IMR-90 (cell line): ENCODE data around the gene MAP2K5. TPM values are rescaled to one million over a fixed set of nuclear protein-coding genes. Genes with fewer than 3 reads are reported as not detected.

ENCODE experiments used
- ATAC-seq: fragments of 200-7000 bp; cut with Tn5 transposase; 2 replicates; pipeline ENCODE4 v1.9.1; 2020; ENCODE audit warnings: low read depth, mild to moderate bottlenecking, moderate library complexity
- BruUV-seq: library from RNA; stranded (reverse); fragments of 400-500 nt; replicated peaks from 2 replicates; lab custom pipeline; 2021; lab: Mats Ljungman, UMichigan
- CTCF ChIA-PET: fragments of 300-600 bp; formaldehyde crosslinking; extraction: SDS; loops from one replicate; lab custom pipeline; 2021; ENCODE audit warnings: antibody characterized with exemption; lab: Yijun Ruan, JAX
- POLR2A ChIA-PET: fragments of 300-600 bp; sonication (Branson Sonifier 250); formaldehyde crosslinking; loops from one replicate; lab custom pipeline; 2022; ENCODE audit warnings: antibody characterized with exemption; ENCODE audit not compliant: unreplicated experiment; lab: Charles Lee
- DNase-seq: peaks from one replicate; pipeline ENCODE4 v3.0.0; 2013
- H2AFZ ChIP-seq: replicated peaks from 2 replicates; pipeline ENCODE3; 2013; ENCODE audit warnings: low read length, mild to moderate bottlenecking; ENCODE audit not compliant: poor library complexity
- H2AK5ac ChIP-seq: 2 replicates; pipeline ENCODE4 v1.6.1; 2013; ENCODE audit warnings: low read depth, low read length, inconsistent platforms
- H2AK9ac ChIP-seq: replicated peaks from 2 replicates; pipeline ENCODE3; 2013; ENCODE audit warnings: mild to moderate bottlenecking, low read depth, low read length, moderate library complexity; ENCODE audit not compliant: poor library complexity
- H2BK120ac ChIP-seq: 2 replicates; pipeline ENCODE4 v1.6.1; 2013; ENCODE audit warnings: low read depth, low read length, inconsistent platforms
- H2BK15ac ChIP-seq: 3 replicates; pipeline ENCODE4 v1.6.1; 2013; ENCODE audit warnings: low read depth, low read length, inconsistent platforms
- H2BK20ac ChIP-seq: 2 replicates; pipeline ENCODE4 v1.6.1; 2013; ENCODE audit warnings: low read depth, mild to moderate bottlenecking, inconsistent platforms, low read length, moderate library complexity
- H2BK5ac ChIP-seq: 2 replicates; pipeline ENCODE4 v1.6.1; 2013; ENCODE audit warnings: mild to moderate bottlenecking, low read depth, low read length, inconsistent platforms; ENCODE audit not compliant: poor library complexity, severe bottlenecking
- H3K14ac ChIP-seq: replicated peaks from 2 replicates; pipeline ENCODE4 v1.6.1; 2013; ENCODE audit warnings: low read depth, low read length, inconsistent platforms
- H3K18ac ChIP-seq: 2 replicates; pipeline ENCODE4 v1.6.1; 2013; ENCODE audit warnings: low read depth, low read length, control low read depth
- H3K23ac ChIP-seq: 2 replicates; pipeline ENCODE4 v1.6.1; 2013; ENCODE audit warnings: low read depth, low read length, inconsistent platforms
- H3K27ac ChIP-seq: 2 replicates; pipeline ENCODE4 v1.5.1; 2013; ENCODE audit warnings: mild to moderate bottlenecking, control low read depth, low read length; ENCODE audit not compliant: insufficient read depth
- H3K27me3 ChIP-seq: 2 replicates; pipeline ENCODE4 v1.6.1; 2013; ENCODE audit warnings: low read length; ENCODE audit not compliant: control insufficient read depth, insufficient read depth
- H3K36me3 ChIP-seq: 2 replicates; pipeline ENCODE4 v1.6.1; 2013; ENCODE audit warnings: low read length, mixed read lengths; ENCODE audit not compliant: control insufficient read depth, insufficient read depth
- H3K4ac ChIP-seq: 2 replicates; pipeline ENCODE4 v1.6.1; 2013; ENCODE audit warnings: low read depth, low read length, inconsistent platforms
- H3K4me1 ChIP-seq: 2 replicates; pipeline ENCODE4 v1.6.1; 2013; ENCODE audit warnings: low read length, mixed read lengths; ENCODE audit not compliant: control insufficient read depth, insufficient read depth
- H3K4me2 ChIP-seq: 2 replicates; pipeline ENCODE4 v1.6.1; 2013; ENCODE audit warnings: low read depth, mild to moderate bottlenecking, control low read depth, low read length, moderate library complexity
- H3K4me3 ChIP-seq: 2 replicates; pipeline ENCODE4 v1.5.1; 2013; ENCODE audit warnings: low read depth, mild to moderate bottlenecking, control low read depth, low read length, moderate library complexity; ENCODE audit not compliant: insufficient read depth
- H3K56ac ChIP-seq: 2 replicates; pipeline ENCODE4 v1.6.1; 2013; ENCODE audit warnings: low read length, inconsistent platforms; ENCODE audit not compliant: insufficient read depth; ENCODE audit errors: extremely low read depth
- H3K79me1 ChIP-seq, 2 experiments: 2 replicates each; pipeline ENCODE4 v1.6.1; 2013; ENCODE audit warnings: low read length in 2 of 2, inconsistent platforms in 1 of 2, low read depth in 1 of 2
- H3K9ac ChIP-seq: 2 replicates; pipeline ENCODE4 v1.6.1; 2013; ENCODE audit warnings: low read depth, low read length, control low read depth
- H3K9me1 ChIP-seq: 2 replicates; pipeline ENCODE4 v1.6.1; 2013; ENCODE audit warnings: low read length, inconsistent platforms; ENCODE audit not compliant: insufficient read depth
- H3K9me3 ChIP-seq: 2 replicates; pipeline ENCODE4 v1.6.1; 2013; ENCODE audit warnings: low read length; ENCODE audit not compliant: control insufficient read depth, insufficient read depth
- H4K20me1 ChIP-seq: 2 replicates; pipeline ENCODE4 v1.6.1; 2013; ENCODE audit warnings: low read length, inconsistent platforms; ENCODE audit not compliant: insufficient read depth
- H4K5ac ChIP-seq: 2 replicates; pipeline ENCODE4 v1.6.1; 2013; ENCODE audit warnings: mild to moderate bottlenecking, low read depth, low read length, control low read depth
- H4K8ac ChIP-seq, 2 experiments: 2 replicates each; pipeline ENCODE4 v1.6.1; 2013; ENCODE audit warnings: low read depth in 2 of 2, low read length in 2 of 2, control low read depth in 1 of 2, inconsistent platforms in 1 of 2
- H4K91ac ChIP-seq: 2 replicates; pipeline ENCODE4 v1.6.1; 2013; ENCODE audit warnings: low read depth, low read length, inconsistent platforms; ENCODE audit not compliant: insufficient read depth
- BHLHE40 ChIP-seq: fragments of 150-350 bp; IDR thresholded peaks from 2 replicates; pipeline ENCODE4 v1.6.1; 2016; ENCODE audit warnings: mild to moderate bottlenecking, low read depth, low read length
- CHD1 ChIP-seq: IDR thresholded peaks from 2 replicates; pipeline ENCODE4 v1.6.1; 2012; ENCODE audit warnings: low read depth, low read length, improper control_type of control experiment
- FOS ChIP-seq: fragments of 150-350 bp; IDR thresholded peaks from 2 replicates; pipeline ENCODE4 v1.6.1; 2016; ENCODE audit warnings: low read depth, low read length
- MAFK ChIP-seq: IDR thresholded peaks from 2 replicates; pipeline ENCODE4 v1.6.1; 2012; ENCODE audit warnings: low read depth, low read length, improper control_type of control experiment
- MXI1 ChIP-seq: IDR thresholded peaks from 2 replicates; pipeline ENCODE4 v1.6.1; 2012; ENCODE audit warnings: low read depth, mild to moderate bottlenecking, low read length, moderate library complexity, borderline replicate concordance
- NFE2L2 ChIP-seq: fragments of 150-350 bp; IDR thresholded peaks from 2 replicates; pipeline ENCODE4 v1.6.1; 2016; ENCODE audit warnings: low read depth, mild to moderate bottlenecking, low read length
- POLR2A ChIP-seq: IDR thresholded peaks from 2 replicates; pipeline ENCODE4 v1.6.1; 2012; ENCODE audit warnings: mild to moderate bottlenecking, low read depth, low read length
- RAD21 ChIP-seq: IDR thresholded peaks from 2 replicates; pipeline ENCODE4 v1.6.1; 2012; ENCODE audit warnings: low read length, improper control_type of control experiment
- RCOR1 ChIP-seq: IDR thresholded peaks from 2 replicates; pipeline ENCODE4 v1.6.1; 2012; ENCODE audit warnings: mild to moderate bottlenecking, low read length, improper control_type of control experiment; ENCODE audit not compliant: insufficient replicate concordance
- SMC3 ChIP-seq: fragments of 150-350 bp; IDR thresholded peaks from 2 replicates; pipeline ENCODE4 v1.6.1; 2016; ENCODE audit warnings: low read depth, mild to moderate bottlenecking, antibody characterized with exemption, low read length, moderate library complexity
- WGBS, 2 experiments: methylation state at CpG; one replicate each; pipeline versions ENCODE4 v1.1.5 to v1.1.7; 2013; ENCODE audit warnings: missing lambda C conversion rate in 2 of 2; ENCODE audit not compliant: insufficient read length in 1 of 2; ENCODE audit errors: extremely low coverage in 2 of 2; 5-methylcytosine and 5-hydroxymethylcytosine counted together
- dilution Hi-C: fragments of 300-500 bp; cut with HindIII; formaldehyde crosslinking; loops from one replicate; pipeline ENCODE4 v1.14.3; 2018; ENCODE audit warnings: low sequenced_read_pairs; ENCODE audit not compliant: unreplicated experiment
- in situ Hi-C: fragments of 300-500 bp; cut with MboI; formaldehyde crosslinking; loops from 3 replicates; pipeline ENCODE4 v1.14.3; 2019; ENCODE audit warnings: low sequenced_read_pairs, inconsistent platforms, mixed read lengths
- intact Hi-C: fragments of 100-400 bp; cut with micrococcal nuclease; formaldehyde crosslinking; loops from 2 replicates; pipeline ENCODE4 v1.10.0; 2022
- polyA plus RNA-seq, 3 experiments: library from polyadenylated mRNA; depleted of rRNA; stranded (reverse); fragments of >200 nt; gene quantifications; 2 replicates each; pipeline ENCODE4 v1.2.3, GENCODE V29; 2012; ENCODE audit warnings: low replicate concordance in 1 of 3
- total RNA-seq: library from RNA; depleted of rRNA; stranded (reverse); fragments of >200 nt; gene quantifications from 2 replicates; pipeline ENCODE4 v1.2.3, GENCODE V29; 2012
- TF ChIP-seq, protein P1 (sequence below): conservative IDR thresholded peaks from 2 replicates; pipeline ENCODE4 v1.5.1; 2012; ENCODE audit warnings: mild to moderate bottlenecking, low read depth, low read length, improper control_type of control experiment

The MAP2K5 gene
- total and polyA plus RNA-seq, 2 of the 4 experiments (the other 2 are of a cell fraction) = 1.6 to 6.1 TPM

DNA sequence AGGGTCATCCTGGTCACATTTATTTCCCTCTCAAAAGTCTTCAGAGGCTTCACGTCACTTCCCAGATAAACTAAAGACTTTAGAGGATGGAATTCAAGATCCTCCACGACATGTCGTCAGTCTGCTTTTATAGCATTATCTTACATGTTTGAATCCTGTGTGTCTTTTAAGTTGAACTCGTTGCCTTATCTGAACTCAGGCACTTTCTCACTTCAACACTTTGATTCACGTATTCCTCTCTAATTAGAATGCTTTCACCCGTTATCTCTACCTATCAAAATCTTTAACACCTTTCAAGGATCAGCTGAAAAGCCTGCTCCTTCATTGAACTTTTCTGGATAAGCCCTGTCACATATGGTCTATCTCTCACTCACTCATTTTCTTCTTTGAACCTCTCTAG, 97.1 kb downstream of the MAP2K5 start:
- WGBS, 2 experiments = 67% methylated on average over 1 of the region's 6 CpGs; no CpG with 5 or more reads in 1 of the 2 experiments
- Histone ChIP-seq H3K36me3 (no peaks in the 10 kb centered on the region; the same call in none of the 2 replicates), H2BK120ac (no peak overlapping the region), H4K8ac (no peak overlapping the region), H3K27ac (no peak overlapping the region), H4K91ac (no peak overlapping the region), H2BK15ac (no peak overlapping the region), H3K27me3 (no peaks in the 10 kb centered on the region), H3K23ac (no peak overlapping the region), H2BK20ac (no peak overlapping the region), H2AK9ac (no peak overlapping the region), H2AK5ac (no peak overlapping the region), H3K56ac (no peak overlapping the region), H2AFZ (no peak overlapping the region), H3K4me1 (no peaks in the 10 kb centered on the region), H3K4me3 (no peak overlapping the region), H3K4ac (no peak overlapping the region), H3K9me3 (no peaks in the 10 kb centered on the region), H3K18ac (no peak overlapping the region), H3K9me1 (no peaks in the 10 kb centered on the region), H2BK5ac (no peak overlapping the region), H3K14ac (no peak overlapping the region), H3K79me1 (no peaks in the 10 kb centered on the region), H4K20me1 (no peaks in the 10 kb centered on the region), H3K4me2 (no peak overlapping the region), H4K5ac (no peak overlapping the region), H3K9ac (no peak overlapping the region)
- ATAC-seq = no peak
- no peak for TF ChIP-seq FOS
- no peak for TF ChIP-seq RAD21
- TF ChIP-seq SMC3 = no peak
- TF ChIP-seq NFE2L2 = no peak
- no peak for TF ChIP-seq RCOR1
- no peak for TF ChIP-seq BHLHE40
- TF ChIP-seq MXI1 = no peak
- TF ChIP-seq MAFK = no peak
- TF ChIP-seq, protein P1, sequence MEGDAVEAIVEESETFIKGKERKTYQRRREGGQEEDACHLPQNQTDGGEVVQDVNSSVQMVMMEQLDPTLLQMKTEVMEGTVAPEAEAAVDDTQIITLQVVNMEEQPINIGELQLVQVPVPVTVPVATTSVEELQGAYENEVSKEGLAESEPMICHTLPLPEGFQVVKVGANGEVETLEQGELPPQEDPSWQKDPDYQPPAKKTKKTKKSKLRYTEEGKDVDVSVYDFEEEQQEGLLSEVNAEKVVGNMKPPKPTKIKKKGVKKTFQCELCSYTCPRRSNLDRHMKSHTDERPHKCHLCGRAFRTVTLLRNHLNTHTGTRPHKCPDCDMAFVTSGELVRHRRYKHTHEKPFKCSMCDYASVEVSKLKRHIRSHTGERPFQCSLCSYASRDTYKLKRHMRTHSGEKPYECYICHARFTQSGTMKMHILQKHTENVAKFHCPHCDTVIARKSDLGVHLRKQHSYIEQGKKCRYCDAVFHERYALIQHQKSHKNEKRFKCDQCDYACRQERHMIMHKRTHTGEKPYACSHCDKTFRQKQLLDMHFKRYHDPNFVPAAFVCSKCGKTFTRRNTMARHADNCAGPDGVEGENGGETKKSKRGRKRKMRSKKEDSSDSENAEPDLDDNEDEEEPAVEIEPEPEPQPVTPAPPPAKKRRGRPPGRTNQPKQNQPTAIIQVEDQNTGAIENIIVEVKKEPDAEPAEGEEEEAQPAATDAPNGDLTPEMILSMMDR = no peak
- TF ChIP-seq POLR2A = no peak
- no peak for TF ChIP-seq CHD1
- intact Hi-C loops (no loop called here), dilution Hi-C loops (no loop called here), in situ Hi-C loops (no loop called here)
- no peak for DNase-seq
- ChIA-PET CTCF (no interaction called here), POLR2A (no interaction called here)
- BruUV-seq = no TSS peak
